ENCODE results near the gene DDX47.

DDX47 gene

GRCh38 chr12:12877153-12877768 lies 64.1 kb downstream of the DDX47 start:
- no peak for DNase-seq

- DNase-seq = no peak
Observed at GRCh38 chr12:12877781-12878455, 64.8 kb downstream of the DDX47 start.

Data from NCI-H1092 treated with DMSO at 0.1 percent for 48 hours (cell line).